ENCODE measurements around the gene AFAP1L1.

The AFAP1L1 gene

GRCh38 chr5:149288436-149288835, 16.8 kb downstream of the AFAP1L1 start:
- no peak for DNase-seq

DNA sequence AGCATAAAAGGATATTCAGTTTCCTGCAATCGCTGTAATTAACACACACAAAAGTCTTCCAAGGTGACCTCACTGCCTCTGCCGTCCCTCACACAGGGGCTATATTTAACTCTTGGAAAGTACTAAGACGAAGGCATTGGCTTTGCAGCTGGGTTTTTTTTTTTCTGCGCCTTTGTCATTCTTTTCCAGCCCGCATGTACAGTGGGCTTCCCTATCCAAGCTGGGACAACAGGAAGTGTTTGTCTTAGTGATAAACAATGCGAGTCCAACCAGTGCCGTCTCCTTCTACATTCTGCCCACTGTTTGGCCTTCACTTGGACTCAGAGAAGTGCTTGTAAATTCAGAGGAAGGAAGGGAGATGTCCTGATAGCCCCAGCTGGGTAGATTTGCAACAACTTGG, 17.6 kb downstream of the AFAP1L1 start:
- DNase-seq, result no peak

DNA sequence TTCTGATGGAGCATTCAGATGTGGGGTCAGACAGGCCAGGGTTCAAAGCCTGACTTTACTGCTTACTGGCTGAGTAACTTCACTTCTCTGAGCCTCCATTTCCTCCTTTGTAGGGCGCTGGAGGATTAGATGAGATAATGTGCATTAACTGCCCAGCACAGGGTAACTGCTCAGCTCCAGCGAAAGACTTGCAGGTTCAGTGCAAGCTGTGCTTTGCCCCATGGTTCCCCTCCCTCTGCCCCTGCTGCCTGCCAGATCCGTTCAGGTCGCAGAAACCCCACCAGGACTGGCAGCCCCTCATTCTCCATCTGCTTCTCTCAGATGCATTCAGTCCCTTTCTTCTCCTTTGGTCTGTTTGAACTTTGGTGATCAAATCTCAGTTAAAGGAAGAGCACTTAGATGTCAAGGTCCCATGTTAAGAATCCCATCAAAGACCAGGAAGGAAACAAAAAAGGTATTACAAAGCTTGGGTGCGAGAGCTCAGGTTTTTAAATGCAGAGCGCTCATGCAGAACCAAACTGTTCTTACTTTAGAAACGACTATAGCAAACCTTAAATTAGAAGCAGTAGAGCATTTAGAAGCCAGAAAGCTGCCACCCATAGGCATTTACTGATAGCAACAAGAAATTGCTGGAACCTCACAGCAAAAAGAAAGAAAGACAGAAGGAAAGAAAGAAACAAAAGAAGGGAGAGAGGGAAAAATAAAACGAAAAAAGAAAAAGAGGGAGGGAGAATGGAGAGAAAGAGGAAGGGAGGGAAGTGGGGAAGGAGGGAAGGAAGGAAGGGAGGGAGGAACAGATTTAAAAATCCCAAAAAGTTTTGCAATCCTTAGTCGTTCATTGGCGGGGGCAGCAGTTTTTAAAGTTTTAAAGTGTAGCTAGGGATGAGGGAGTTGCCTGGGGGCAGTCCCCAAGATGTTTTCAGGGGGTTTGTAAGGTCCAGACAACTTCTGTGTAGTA, 23.5 kb downstream of the AFAP1L1 start:
- DNase-seq, result no peak

DNA sequence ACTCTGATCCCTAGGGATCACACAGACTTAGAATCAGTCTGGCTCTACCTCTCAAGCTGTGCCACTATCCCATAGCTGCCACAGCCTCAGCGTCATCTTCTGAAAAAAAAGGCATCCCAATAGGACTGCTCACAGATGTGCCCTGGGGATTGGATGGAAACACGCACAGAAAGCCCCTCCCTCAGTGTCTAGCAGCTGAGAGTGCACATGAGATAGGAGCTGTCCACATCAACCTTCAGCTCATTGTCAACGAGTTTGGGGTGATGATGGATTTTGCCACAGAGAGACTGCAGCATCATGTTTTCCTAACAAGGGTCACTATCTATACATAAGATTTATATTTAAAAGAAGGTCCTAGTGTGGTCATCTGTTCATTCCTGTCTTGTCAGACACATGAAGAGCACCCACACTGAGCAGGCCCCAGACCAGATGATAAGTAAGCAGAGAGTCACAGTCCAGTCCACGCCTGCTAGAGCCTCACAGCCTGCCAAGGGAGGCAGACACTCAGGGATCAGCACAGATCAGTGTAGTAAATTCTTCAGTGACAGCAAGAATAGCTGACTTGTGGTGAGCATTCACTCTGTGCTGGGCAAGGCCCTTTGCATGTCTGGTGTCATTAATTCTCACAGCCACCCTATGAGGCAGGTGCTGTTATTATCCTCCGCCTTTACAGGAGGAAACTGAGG, 25.8 kb downstream of the AFAP1L1 start:
- no peak for DNase-seq

DNA sequence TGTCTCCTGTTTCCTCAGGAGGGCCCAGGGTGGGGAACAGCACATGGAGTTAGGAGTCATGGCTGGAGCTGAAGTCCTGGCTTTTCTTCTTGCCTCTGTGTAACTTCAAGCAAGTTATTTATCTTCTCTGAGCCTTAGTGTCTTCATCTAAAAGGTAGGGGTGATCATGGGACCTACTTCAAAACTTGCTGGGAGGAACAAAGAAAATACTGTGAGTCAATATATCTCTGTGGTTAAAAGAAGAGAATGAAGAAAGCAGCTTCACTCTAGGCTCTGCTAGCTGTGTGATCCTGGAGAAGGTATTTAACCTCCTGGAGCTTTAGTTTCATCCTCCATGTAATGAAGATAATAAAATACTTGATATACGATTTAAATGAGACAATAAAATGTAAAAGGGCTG, 26.5 kb downstream of the AFAP1L1 start:
- DNase-seq, result no peak

DNA sequence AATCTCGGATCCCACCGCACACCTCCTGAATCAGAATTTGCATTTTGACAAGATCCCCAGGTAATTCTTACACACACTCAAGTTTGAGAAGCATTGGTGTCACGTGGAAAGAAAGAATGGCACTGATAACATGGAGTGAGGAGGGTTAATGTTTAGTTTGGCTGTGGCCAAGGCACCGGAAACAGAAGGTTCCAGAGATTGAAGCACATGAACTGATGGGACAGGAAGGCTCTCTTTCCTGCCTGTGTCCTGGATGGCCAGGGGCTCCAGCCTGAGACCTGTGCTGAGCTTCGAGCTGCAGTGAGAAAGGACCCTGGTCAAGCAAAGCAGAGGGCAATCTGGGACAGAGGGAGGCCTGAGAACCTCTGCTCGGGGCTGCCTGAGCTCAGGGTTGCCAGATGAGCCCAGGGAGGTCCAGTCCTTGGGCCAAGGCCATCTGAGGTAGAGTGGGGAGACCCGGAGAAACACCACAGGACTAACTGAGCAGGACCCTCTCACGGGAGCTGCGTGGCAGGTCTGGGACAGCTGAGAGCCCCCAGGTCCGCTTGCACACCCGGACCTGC, 27.3 kb downstream of the AFAP1L1 start:
- DNase-seq, result no peak

DNA sequence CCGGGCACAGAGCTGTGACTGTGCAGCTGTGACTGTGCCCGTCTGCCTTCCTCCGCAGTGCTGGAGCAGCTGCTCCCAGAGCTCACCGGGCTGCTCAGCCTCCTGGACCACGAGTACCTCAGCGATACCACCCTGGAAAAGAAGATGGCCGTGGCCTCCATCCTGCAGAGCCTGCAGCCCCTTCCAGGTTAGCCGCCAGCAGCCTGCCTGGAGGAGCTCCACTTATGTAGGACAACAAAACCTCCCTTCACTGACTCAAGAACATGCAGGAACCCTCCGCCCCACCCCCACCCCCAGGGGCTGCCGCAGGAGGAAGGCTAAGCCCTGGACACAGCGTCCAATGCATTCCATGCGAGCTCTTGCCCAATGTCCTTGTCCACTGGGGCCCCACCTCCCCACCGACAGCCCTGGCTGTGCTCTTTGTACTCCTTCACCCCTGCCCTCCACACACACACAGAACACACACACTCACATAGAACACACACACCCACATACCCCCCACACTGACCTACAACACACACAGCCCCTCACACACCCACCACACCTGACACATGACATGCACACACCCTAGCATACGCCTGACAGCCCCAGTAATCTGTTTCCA, 27.9 kb downstream of the AFAP1L1 start:
- DNase-seq, result no peak

GRCh38 chr5:149300441-149300840, 28.8 kb downstream of the AFAP1L1 start:
- no peak for DNase-seq

GRCh38 chr5:149301049-149301743, 29.5 kb downstream of the AFAP1L1 start:
- DNase-seq, result no peak

DNA sequence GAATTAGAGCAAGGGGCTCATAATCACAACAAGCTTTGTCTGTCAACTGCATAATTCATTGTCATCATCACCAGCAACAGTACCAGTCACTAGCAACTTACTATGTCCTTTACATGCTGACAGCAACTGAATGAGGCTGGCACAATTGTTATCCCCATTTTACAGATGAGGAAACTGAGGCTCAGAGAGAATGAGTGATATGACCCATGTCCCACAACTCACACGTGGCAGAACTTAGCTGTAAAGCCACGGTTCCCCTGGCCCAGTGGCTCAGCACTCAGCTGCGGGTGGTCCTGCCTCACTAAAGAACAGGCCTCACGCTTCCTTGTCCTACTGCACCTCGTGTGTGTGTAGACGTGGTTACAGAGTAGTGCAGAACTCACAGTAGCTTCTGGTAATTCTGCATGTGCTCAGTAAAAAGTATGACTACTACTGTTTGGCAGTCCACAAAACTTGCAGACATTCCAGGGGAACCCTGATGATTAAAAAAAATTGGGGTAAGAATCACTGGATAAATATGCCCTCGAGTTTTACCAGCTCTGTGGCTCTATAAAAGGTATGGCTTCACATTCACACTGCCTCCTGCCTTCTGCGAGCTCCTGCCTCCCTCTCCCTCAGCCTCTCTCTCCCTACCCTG, 30.2 kb downstream of the AFAP1L1 start:
- no peak for DNase-seq

DNA sequence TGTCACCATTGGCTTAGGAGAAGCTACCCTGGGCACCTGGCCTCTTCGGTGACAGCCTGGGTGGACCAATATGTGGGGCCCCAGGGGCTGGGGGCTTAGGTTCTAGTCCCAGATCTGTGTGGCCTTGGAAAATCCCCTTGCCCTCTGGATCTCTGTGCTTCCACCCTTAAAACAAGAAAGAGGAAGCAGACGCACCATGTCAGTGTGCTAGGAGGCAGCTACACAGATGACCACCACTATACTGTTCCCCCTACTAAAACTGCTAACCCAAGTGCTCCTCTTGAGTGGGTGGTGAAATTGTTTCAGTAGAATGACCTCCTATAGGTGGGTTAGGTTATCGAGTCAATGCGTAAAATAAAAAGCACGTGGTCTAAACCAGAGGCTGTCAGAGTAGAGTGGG, 31.0 kb downstream of the AFAP1L1 start:
- no peak for DNase-seq

GRCh38 chr5:149303210-149303609, 31.6 kb downstream of the AFAP1L1 start:
- DNase-seq, result no peak

DNA sequence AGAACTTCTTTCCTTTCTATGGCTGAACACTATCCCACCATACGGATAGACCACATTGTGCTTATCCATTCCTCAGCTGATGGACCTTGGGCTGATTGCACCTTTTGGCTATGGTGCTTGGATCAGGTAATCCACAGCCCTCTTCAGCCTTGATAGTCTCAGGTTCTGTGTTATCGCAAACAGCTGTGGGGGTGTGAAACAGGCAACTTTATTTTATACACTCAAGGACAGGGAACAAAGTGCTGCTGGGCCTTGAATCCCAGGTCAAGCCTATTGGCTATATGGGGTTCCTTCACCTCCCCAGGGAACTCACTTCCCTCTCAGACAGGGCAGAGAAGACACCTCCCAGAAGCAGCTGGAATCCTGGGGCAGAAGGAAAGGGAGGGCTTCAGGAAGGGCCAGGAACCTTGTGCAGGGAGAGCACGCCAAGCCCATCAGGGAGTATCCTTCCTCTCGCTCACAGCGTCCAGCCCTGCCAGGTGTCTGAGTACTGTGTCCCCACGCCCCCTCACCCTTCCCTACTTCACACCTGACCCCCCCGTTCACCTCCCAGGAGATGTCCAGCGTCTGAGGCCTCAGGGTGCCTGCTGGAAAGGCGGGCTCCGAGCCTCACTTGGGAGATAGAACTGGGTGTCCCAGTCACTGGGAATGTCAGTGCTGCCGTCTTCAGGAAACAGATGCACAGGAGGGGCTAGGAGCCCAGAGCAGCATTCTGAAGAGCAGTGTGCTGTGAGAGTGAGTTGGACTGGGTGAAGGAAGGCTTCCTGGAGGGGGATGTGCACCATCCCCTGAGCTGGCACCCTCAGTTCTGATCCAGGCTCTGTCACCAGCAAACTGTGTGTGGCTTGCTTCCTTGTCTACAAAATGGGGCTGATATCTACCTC, 32.8 kb downstream of the AFAP1L1 start:
- DNase-seq, result no peak

DNA sequence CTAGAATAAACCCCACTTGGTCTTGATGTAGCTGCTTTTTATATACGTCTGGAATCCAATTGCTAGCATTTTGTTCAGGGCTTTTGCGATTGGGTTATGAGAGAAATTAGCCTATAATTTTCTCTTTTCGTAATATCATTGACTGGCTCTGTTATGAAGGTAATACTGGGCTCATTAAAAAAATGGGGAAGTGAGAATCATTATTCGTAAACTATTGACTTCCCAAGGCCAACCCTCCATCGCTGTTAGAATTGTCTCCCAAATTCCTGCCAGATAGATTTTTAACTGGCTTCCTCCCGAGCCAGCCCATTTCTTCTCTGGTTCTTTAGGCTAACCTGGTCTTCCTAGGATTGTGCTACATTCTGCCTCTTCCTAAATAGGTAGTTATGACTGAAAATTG, 37.7 kb downstream of the AFAP1L1 start:
- DNase-seq, result no peak

DNA sequence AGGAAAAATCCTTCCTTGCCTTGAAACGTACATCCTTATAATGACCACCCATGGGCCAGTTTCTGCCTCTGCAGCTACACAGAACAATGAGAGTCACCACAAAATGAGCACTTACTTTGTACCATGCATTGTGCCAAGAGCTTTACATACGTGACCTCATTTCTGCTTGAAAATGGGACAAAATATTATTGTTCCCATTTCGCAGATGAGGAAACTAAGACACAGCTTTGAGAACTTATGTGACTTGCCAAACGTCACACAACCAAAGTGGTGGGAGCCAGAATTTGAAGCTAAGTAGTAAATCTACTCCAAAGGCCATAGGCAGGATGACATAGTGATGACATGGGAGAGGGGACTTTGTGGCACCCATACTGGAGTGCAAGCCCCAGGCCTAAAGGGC, 38.8 kb downstream of the AFAP1L1 start:
- DNase-seq, result no peak

DNA sequence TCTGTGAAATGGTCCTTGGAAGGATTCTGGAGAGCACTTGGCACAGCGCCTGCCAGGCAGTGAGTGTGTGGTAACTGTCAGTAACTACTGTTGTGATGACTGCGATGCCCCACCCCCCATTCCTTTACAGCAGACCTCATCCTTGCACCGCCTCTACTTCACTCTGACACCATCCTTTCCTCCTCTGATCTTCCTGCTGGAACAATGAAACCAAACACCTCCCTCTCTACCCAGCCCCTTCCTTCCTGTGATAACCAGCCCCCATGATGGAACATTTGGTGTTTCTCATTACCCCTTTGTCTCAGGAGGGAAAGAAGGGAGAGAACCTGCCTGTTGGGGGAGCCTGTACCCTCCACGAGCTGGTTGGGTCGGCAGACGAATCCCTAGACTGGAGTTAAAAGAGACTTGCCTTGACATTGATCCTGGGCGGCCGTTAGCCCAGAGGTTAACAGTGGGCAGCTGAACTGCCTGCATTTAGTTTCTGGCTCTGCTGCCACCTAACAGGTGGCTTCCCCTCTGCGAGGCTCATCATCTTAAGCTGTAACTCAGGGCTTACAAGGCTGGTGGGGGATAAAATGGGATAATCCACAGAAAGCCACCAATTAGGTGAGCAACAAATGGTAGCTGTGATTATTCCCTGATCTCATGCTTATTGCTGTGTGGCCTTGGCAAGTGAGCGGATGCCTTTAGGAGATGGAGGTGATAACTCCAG, 39.4 kb downstream of the AFAP1L1 start:
- DNase-seq, result no peak

GRCh38 chr5:149313151-149313841, 41.6 kb downstream of the AFAP1L1 start:
- no peak for DNase-seq

DNA sequence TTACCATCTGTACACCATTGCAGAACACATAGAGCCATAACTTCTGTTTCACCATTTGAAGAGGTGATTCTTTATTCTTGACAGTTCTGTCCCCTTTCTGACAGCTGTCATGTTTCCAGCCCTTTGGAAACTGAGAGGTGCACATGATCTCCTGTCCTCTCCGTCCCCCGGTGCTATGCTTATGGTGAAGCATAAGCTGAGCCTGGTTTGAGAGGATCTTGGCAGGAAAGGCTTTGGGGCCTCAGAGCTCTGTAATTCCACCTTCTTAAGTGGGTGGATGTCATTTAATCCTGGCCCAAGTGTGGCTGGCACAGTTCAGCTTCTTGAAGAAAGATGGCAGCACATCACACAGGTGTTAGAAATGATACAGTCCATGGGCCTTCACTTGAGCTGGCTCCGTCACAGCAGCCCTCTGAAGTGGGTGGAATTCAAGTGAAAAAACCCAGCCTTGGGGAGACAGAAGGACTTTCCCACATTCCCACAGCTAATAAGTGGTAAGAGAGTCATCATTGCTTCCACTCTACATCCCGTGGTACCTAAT, 43.0 kb downstream of the AFAP1L1 start:
- DNase-seq, result no peak

- DNase-seq, result no peak
Measured at GRCh38 chr5:149315753-149316152, 44.1 kb downstream of the AFAP1L1 start.
